Hematopoietic multipotent progenitor cell treated with erythropoietin and hydrocortisone succinate and interleukin-3 and kit ligand, for 17 days (in vitro differentiated cells): ENCODE data around the gene GTF2A2.

ENCODE experiments used
- DNase-seq: peaks from one replicate; pipeline ENCODE4 v3.0.0-alpha.2; 2015; ENCODE audit warnings: low spot score

The GTF2A2 gene

DNA sequence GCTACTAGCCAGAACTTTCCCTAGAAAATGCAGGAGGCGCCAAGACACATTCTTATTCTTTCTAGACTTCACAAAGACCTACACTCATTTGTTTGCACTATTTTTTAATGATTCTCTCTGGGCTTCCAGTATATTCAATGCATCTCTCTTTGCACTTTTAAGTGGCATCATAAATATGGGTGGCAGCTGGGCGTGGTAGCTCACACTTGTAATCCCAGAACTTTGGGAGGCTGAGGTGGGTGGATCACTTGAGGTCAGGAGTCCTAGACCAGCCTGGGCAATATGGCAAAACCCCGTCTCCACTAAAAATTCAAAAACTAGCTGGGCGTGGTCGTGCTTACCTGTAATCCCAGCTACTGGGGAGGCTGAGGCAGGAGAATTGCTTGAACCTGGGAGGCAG lies 51.3 kb downstream of the GTF2A2 start:
- DNase-seq: no peak

DNA sequence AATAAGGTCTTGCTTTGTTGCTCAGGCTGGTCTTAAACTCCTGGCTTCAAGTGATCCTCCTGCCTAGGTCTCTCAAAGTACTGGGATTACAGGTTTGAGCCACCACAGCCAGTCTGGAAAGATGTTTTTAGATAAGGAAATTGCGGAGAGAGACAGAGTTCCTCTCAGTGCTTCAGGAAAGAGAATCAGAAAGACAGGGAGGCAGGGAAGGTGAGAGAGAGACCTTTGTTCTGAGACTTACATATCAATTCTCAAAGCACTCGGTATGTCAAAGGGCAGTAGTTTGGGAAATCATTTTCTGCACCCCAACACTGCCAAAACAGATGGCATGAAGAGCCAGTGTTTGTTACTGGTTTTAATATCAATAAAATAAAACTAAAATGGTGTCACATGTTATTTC lies 58.9 kb downstream of the GTF2A2 start:
- DNase-seq: no peak

DNA sequence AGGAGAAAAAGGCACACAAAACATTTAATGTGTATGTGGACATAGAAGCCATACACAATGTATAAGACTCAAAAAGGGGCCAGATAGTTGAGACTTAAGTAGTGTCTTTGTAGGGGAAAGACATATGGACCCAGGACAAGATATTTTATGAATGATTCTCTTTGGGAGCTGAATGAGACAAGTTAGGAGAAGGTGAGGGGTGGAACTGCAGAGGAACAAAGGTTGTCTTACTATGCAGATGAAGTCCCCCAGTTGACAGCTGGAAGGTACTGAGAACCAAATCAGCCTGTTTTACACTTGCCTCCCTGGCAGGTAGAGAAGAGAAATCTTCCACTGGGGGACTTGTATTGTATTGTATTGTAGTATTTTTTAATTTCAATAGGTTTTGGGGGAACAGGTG lies 60.7 kb downstream of the GTF2A2 start:
- DNase-seq: no peak

DNA sequence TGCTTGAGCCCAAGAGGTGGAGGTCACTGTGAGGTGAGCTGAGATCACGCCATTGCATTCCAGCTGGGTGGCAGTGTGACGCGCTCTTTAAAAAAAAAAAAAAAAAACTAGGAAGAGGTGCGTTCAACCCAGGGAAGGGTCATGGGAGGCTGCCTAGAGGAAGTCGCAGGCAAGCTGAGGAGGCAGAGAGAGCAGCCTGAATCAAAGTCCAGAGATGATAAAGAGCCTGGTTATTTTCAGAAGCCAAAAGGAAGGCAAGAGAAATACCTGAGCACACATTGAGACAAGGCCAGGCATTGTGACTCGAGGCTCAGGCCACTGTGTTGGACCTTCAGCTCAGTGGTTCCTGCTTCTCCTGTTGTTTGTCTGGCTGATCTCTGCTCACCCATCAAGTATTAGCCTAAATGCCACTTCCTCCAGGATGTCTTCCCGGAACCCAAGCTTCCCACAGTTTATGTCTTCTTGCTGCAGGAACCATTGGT lies 61.8 kb downstream of the GTF2A2 start:
- no peak for DNase-seq

DNA sequence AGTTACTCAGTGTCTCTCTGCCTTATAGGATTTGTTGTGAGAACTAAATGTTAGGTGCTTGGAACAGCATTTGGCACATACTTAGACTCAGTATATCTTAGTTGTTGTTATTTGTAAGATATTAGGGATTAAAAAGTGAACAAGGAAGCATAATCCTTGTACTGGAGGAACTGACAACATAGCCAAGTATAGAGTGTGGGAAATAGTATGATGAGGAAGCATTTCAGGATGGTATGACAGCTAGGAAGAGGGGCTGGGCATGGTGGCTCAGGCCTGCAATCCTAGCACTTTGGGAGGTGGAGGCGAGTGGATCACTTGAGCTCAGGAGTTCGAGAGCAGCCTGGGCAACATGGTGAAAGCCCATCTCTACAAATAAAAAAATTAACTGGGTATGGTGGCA lies 62.3 kb downstream of the GTF2A2 start:
- no peak for DNase-seq

DNA sequence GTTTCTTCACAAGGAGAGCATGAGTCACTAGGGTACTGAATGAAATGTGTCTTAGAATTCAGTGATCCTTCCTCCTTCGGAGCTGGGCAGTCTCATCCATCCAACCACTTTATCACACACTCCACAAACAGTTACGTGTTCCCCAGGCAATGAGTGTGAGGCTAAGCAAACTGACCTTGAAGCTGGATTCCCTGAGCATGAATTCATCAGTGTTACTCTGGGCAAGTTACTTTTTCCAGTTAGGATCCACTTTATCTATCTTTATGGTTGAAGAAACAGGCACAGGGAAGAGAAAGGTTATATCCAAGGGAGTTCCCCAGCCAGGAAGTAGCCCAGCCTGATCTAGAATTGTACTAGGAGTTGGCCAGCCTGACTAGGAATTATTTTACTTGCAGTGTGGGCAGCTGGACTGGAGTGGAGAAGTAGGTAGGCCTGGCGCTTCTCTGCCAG lies 62.8 kb downstream of the GTF2A2 start:
- DNase-seq: no peak

DNA sequence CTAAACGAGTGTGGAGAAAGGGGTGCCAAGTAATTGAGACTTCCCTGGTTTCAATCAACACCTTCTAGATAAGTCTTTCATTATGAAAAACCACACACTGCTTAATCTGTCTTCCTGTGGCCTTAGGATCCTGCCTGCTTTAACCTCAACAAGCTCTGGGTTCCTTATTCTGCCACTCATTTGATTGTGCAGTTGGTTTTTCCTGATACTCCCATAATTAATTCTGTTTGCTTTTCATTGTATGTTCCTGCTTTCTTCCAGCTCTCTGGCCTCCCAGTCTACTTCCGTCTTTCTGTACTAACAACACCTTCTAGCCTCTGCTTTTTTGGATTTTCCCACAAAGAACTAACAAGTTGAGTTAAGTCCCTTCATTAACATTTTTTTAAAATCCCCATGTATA lies 66.0 kb downstream of the GTF2A2 start:
- no peak for DNase-seq

DNA sequence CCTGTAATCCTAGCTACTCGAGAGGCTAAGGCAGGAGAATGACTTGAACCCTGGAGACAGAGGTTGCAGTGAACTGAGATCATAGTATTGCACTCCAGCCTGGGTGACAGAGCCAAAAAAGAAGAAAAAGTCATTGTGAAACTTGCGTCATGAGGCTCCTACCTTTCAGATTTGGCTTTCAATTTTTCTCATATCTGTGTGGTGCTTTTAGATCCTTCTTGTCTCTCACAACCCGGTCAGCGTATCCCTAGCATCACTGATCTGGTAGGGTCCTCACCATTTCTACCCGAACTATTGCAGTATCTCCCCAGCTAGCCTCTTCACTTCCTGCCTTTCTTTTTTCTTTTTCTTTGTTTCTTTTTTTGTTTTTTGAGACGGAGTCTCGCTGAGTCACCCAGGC lies 67.3 kb downstream of the GTF2A2 start:
- no peak for DNase-seq
